ENCODE results near the gene HIVEP3.

DNA sequence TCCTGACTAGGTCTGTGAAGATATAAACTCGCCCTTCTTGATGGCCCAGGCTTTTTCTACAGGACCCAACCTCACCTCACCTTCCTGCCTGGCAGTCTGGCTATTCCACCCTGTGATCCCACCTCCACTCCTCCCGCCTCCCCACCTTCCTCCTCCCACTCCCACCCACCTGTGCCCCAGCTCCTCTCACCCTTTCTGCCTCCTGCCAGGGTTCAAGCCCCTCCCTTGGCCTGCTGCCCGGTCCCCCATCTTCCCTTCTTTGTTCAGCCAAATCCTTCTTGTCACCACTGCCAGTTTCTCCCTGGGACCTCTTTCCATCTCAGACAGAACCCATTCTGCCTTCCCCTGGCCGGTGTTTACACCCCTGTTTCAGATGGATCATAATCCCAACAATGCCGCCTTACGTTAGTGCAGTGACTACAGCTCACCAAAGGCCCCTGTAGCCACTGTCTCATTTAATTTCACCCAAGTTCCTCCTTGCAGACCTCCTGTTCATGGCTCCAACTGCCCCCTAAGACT is 306.7 kb downstream of the HIVEP3 start:
- no peak for TF ChIP-seq POLR2AphosphoS5 (IDR thresholded peaks at IDR 0.05; ENCODE audit: borderline replicate concordance, low read depth, low read length)
- TF ChIP-seq EZH2 (IDR thresholded peaks at IDR 0.05): no peak
